OCI-M1 (cell line): ENCODE results near the gene RIN3.
"Not testable (repeated sequence)": the region's sequence is repeated elsewhere in the genome, so short reads cannot be mapped to it uniquely, and the experiment has no call there.

ENCODE experiments used
- DNase-seq: peaks from one replicate; lab custom pipeline; 2025; lab: John Stamatoyannopoulos, UW

RIN3 gene

DNA sequence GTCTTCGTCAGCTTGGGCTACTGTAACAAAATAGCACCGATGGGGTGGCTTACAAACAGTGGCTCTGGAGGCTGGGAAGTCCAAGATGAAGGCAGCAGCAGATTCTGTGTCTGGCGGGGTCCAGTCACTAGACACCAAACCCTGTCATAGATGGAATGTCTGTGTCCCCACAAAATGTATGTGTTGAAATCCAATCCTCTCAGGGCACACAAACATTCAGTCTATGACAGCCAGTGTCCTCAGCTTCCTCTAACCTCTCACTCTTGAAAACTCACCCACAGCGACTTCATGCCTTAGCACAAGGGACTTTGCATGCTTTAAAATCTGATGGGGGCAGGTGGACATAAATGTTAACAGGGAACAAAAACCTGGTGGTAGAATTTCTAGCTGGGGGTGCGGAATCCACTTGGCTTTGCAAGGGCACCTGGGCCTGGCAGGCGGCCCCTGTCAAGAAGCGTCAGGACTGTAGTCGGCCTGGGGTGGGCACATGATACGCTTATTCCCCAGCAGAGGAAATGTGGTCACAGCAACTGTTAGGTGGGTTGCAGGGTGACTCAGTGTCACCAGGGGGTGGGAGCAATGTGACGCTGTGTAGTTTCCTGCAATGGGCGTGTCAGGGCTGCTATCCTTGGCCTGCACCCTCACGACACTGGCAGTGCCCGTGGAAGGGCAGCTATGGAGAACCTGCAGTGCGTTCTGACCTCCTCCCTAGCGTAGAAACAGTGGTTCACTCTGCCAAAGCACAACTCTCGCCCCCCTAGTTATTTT is 17.7 kb downstream of the RIN3 start:
- DNase-seq, result no peak

DNA sequence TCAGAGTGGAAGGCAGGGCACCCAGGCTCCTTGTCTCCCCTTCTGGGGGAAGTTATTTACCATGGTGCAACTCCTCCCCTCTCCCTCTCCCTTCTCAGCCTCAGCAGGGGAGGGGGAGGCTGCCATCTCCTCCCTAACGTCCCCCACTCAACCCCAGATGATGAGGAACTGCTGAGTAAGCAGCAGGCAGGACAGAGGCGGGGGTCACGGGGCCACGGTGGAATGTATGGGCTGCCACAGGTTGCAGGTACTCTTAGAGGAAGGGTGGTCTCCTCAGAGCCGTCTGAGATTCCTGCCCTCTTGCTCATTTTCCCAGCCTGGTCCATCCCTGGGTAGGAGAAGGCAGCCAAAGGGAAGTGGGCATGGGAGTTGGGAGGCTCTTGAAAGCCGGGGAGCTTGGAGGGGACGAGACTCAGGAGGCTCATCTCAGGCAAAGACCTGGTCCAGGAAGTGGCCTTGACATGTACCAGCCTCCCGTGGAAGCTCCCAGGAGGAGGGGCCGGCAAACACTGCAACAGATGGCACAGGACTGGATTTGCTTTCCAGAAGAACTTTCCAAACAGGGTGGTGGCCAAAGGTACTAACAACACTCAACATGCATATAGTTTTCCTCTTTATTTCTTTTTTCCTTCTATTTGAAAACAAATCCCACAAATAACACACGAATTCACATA is 19.0 kb downstream of the RIN3 start:
- no peak for DNase-seq

DNA sequence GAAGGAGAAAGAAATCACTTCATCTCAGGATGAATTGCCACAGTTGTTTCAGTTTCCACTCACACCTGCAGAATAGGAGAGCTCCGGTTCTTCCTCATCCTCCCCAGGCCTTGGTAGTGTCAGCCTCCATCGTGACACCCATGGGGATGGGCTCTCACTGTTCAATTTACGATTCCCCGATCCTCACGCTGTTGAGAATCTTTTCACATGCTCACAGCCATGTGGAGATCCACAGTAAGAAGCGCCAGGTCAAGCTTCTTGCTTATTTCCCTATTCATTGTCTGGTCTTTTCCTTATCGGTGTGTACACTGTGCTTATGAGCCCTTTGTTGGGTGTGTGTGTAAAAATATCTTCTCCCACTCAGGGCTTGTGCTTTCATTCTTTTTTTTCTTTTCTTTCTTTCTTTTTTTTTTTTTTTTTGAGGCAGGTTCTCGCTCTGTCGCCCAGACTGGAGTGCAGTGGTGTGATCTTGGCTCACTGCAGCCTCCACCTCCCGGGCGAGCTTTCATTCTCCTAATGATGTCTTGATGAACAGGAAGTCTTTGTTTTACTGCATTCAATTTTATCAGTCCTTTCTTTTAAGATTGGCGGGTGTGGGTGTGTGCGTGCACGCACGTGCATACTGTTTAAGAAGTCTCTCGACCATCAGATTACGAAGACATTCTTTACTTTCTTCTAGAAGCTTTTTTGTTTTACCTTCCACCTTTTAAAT is 21.5 kb downstream of the RIN3 start:
- DNase-seq, result peak; percentile 2

DNA sequence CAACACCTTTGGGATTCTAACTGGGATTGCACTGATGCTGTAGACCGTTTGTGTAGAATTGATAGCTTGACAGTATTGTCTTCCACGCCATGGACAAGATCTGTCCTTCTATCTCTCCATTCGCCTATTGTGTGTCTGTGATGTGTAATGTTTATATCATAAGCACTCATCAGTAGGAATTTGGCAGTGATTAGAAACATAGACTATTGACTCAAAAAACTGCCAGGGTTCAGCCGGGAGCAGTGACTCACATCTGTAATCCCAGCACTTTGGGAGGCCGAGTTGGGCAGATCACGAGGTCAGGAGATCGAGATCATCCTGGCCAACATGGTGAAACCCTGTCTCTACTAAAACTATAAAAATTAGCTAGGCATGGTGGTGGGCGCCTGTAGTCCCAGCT is 22.6 kb downstream of the RIN3 start:
- not testable (repeated sequence) for DNase-seq

DNA sequence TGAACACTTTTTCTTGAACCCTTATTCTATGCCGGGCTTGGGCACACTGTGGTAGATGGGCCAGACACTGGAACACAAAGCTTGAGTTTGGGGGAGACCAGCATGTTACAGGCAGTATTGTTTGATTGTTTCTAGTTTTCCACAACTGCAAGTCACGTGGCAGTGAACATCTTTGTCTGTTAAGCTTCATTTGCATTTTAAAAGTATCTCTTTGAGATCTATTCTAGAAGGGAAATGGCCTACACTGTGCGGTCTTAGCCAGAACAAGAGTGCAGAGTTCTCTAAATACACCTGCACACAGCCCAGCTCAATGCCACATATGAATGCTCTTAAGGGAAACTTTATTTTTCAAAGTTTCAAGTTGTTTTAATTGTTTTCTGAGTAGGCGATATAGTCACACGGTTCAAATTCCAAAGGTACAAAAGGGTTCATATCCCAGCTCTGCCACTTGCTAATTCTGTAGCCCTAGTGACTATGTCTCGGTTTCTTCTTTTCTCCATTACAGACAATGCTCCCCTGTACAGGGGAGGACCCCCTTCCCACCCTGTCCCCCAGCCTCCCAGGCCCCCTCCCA is 24.9 kb downstream of the RIN3 start:
- DNase-seq, result no peak

DNA sequence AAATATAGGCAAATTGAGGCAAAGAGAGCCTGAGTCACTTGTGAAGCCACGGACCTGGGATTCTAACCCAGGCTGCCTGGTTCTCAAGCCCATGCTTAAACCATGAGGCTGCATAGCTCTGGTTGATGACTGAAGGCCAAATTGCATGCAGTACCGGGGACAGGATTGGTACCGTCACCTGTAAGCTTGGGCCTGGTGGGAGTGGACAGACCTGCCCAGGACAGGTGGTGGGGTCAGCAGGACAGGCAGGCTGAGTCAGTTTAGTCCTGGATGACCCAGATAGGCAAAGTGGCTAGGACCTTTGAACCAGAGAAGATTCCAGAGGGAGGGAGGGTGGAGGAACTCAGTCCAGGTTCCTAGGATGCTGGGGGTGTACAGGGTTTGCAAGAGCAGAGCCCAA is 25.8 kb downstream of the RIN3 start:
- DNase-seq, result no peak

DNA sequence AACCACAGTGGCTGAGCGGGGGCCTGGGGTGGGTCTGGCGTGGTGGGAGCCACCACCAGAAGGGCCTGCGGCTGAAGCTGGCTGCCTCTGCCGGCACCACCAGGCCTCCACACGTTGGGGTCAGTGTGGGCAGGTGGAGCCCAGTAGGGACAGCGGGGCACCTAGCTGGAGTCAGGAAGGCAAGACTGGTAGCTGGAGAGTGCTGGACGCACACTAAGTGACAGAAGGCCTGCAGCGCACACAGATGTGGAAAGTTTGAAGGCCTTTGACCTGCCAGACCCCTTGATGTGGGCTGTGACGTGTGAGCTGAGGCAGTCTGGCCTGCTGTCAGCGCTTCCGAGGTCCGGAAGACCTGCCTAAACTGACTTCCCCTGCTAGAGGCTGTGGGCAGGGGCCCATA is 26.3 kb downstream of the RIN3 start:
- no peak for DNase-seq

DNA sequence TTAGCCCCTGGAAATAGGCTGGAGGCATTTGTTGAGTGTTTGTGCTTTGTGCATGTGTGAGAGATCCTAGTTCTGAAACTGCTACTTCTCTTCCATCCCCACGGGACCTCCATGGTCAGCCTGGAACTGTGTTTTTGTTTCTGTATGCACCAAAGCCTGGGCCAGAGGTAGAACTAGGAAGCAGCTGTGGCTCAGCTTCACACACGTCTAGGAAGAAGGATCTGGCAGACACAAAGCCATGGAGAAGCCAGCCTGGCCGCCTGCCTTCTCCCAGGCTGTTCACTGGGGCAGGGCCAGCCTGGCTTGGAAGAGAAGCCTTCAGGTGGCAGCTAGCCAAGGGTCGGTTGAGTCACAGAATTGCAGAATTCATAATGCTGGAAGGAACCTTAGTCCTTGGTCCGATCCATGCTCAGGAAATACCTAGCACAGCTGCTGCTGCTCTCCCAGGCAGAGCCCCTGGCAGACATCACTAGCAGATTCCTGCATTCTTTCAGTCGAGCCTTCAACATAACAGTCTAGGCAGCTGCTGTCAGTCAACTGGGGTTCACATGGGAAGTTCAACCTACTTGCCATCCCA is 27.0 kb downstream of the RIN3 start:
- DNase-seq, result peak; percentile 10

DNA sequence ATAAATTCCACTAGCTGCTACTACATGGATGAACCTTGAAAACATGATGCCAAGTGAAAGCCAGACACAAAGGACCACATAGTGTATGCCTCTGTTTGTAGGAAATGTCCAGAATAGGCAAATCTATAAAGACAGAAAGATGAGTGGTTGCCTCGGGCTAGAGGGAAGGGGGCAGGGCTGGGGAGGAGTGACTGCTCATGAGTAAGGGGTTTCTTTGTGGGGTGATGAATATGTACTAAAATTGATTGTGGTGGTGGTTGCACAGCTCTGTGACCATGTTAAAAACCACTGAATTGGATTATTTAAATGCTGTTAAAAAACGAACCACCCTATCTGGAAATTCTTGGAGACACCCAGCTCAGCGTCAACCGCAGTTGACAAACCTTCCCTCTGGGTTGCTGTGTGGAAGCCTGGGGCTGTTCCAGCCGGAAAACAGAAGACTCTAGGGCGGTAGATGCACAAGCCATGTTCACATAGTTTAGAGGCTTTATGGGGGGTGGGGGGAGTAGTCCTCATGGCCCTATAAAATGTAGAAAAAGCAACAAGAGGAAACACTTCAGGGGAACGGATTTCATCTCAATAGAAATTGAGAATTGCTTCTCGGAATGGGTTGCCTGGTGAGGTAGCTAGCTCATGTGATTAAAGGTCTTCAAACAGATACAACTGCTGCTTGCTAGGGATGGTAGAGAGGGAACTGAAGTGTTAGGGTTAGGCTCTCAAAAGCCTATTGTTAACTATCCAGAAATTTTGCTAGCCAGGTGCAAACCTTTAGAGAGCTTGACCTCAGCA is 29.4 kb downstream of the RIN3 start:
- peak; percentile 65 for DNase-seq

DNA sequence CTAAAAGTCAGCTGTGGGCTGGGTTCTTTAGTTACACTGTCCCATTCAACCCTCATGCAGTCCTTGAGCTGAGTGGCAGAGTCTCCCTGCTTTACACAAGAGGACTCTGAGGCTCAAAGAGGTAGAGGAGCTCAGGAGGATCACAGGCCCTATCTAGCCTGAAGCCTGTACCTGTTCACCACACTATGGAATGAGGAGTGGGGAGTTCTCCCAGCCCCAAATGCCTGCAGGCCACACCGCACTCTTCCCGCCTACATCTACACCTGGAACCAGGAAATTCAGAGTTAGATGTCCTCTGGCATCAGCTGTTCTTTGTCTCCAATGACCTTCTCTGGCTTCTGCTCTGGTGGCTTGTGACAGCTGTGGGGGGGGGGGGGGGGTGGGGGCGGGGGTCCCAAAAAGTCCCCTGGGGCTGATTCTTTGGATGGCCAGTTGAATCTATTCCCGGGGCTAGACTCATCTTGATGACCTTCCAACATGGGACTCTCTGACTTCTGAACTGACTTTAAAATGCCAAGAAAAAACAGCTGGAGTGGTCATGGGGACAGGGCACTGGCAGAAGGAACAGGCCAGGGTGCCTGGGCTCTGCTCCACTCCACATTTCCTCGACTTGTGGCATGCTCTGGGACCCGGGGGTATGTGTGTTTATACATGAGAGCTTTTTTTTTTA is 30.6 kb downstream of the RIN3 start:
- DNase-seq, result no peak

DNA sequence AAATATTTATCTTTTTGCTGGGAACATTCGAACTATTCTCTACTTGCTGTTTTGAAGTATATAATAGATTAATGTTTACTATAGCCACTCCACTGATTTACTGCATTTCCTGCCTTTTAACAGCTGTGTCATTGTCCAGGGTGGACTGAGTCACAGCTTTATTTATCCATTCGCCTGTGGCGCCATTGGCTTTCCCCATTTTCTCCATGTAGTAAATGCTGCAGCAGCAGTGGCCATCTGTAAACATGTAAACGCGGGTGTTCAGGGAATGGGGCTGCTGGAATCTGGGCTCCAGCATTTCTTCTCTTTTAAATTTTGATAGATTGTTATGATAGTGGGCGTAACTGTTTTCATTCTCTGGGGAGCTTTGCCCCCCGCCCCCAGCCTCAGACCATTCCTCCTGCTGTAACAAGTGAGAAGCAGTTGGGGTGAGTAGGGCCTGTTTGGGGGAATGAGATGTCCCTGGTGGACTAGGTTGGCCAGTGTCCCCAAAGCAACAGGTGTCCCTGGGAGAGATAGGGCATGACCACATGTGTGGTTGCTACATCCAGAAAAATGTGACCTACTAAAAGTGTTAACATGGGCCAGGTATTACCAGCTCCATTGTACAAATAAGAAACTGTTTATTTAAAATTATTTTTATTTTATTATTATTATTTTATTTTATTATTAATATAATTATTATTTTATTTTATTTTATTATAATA is 32.9 kb downstream of the RIN3 start:
- DNase-seq, result no peak

DNA sequence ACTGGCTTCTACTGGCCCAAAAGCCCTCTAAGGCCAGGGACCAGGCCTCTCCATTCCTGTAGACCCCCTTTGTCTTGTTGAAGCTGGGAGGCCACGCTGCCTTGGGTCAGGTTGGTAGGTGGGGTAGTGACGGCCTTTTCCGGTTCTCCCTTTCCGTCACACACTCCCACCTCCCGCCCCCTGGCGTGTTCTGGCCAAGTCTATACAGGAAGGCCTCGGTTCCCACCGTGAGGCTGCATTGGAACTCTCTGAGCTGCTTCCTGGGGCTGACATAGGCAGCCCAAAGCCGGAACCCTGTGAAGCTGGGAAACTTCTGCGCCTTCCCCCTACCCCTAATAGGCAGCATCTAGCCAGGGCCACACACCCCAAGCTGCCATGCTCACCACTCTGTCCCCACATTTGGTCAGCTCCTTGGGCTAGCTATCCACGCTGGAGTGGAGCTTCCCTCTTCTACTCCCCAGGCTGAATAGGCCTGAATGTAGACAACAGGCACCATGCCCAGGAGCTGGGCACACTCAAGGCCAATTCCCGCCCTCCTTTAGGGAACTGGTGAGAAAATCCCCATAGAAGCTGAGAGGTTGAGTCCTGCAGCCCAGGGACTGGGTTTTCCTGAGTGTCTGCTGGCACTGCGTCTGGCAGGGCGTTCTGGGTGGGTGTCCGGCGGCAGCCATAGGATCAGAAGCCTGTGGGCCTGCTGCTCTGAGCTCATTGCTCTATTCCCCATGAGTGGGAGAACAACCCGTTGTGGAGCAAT is 35.7 kb downstream of the RIN3 start:
- DNase-seq, result peak; percentile 18

DNA sequence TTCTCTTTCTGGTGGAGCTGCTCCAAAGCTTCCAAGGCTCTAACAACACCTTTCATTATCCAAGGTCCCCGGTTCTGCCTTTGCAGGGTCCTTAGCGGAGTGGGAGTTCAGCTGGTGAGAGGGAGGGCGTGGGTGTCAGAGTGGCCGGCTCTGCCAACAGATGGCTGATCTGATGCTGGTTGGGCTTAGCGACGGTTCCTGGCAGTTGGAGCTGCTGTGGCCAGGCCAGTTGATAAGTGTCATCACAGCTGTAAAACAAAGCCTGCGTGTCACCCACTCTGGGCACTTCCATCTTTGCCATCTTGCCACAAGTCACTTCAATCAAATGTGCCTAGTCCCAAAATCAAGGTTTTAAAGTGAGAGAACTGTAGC is 36.3 kb downstream of the RIN3 start:
- peak; percentile 66 for DNase-seq

DNA sequence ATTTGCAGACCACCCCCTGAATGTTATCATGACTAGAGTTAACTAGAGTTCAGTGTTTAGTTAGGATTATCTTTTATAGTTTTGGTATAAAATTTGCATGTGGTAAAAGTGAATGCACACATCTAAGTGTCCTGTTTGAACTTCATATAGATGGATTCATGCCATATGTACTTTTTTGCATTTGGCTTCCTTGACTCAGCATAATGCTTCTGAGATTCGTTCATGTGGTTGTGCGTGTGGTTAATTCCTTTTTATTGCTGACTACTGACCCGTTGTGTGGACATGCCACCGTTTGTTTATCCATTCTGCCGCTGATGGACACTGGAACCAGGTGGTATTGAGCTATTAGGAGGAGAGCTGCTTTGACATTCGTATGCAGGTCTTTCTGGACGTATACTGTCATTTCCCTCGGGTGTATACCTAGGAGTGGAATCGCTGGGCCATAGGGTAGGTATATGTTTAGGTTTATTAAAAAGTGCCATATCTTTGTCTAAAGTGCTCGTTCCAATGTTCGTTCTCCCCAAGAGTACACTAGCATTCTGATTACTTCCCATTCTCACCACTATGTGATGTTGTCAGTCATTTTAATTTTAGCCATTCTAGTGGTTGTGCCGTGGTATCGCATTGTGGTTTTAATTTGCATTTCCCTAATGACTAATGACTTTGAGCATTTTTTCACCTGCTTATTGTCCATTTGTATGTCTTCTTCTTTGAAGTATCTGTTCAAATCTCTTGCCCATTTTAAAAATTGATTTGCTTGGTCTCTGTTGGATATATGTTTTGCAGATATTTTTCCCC is 37.7 kb downstream of the RIN3 start:
- peak; percentile 71 for DNase-seq

DNA sequence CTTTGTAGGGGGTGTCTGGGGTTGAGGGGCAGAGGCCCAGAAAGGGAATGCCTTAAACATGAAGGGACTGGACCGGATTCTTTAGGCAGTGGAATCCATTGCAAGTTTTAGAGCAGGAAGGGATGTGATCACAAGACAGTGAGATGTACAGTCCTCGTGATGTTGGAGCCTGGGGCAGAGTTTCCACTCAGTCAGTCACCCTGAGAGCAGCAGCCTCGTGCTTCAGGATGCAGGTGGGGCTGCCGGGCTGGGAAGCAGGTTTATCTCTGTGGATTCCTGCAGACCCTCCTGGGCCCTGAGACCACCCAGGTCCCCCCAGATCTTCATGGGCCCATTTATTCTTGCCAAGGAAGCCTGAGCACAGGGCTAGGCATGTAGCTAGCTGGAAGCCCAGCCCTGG is 38.5 kb downstream of the RIN3 start:
- DNase-seq, result no peak

DNA sequence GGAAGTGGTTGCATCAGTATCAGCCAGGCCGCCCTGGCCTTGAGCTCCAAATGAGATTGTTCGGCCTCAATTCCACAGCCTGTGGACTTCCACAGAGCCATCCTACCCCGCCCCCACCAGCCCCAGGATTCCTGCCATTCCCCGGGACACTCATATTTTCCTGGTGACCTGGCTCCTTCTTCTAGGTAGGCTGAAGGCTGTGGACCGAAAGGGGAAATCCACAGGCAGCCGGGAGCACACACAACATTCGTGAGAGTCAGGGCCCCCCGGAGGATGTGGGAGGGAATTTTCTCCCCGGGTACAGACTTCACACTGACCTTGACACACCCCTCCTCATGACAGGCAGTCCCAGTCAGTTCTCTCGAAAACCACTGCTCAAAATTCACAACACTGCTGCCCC is 39.9 kb downstream of the RIN3 start:
- DNase-seq, result no peak

DNA sequence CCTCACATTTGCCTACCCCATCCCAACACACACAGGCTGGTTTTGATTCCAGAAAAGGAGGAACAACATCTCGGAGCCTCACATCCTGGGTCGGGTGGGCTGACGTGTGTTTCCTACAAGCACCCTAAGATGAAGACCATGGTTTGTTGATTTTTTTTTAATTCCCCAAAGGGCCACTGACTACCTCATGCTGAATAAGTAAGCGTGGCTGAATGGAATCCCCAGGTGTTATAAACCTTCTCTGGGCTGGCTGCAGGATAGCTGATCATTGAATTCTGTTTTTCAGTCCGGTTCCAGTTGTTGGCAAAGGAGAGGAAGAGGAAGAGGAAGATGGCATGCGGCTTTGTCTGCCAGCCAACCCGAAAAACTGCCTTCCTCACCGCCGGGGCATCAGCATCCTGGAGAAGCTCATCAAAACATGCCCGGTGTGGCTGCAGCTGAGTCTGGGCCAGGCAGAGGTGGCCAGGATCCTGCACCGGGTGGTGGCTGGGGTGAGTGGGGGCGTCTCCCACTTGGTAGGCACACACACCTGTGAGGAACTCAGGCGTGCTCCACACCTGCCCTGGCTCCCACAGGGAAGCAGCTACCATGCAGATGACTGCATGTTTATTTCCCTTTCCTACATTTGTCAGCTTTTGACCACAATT is 42.0 kb downstream of the RIN3 start:
- no peak for DNase-seq

DNA sequence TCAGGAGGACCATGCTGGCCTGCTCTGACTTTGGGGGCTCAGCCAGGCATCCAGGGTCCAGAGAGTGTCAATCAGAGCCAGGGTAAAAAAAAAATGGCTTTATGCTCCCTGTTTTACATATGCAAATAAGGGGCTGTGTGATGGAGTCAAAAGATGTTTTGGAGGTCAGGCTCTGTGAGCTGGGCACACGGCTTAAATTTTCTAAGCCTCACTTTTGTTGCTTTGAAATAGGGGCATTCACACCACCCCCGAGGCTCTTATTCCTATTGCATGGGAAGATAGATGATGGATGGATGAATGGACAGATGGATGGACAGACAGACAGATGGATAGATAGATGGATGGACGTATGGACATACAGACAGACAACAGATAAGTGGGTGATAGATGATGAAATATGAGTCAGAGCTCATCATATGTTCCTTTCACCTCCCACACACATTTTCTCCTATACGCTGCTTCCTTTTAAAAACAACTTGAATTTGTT is 42.7 kb downstream of the RIN3 start:
- no peak for DNase-seq
